ENCODE measurements around the gene MTHFD1L. TPM values are rescaled to one million over a fixed set of nuclear protein-coding genes. Genes with fewer than 3 reads are reported as not detected.
A peak's percentile ranks its signal among the peaks of the same experiment; 100 is the strongest.

MTHFD1L gene
- polyA plus RNA-seq, 2 of the 4 experiments (the other 2 are of a cell fraction), result 27.2 to 63.2 TPM

GRCh38 chr6:151004383-151005024 lies 139.0 kb downstream of the MTHFD1L start:
- peak overlapping the region; percentile 58 to 80; a peak in 5 of 6 replicates for H3K27ac ChIP-seq
- H3K4me3 ChIP-seq, result no peak overlapping the region
- peak; percentile 82 to 88 for ATAC-seq
- ChIA-PET POLR2A (interaction anchor here (1.1 to 1.5 kb wide), 2 partner anchors 63 to 330 kb away, joined by 3 read pairs; no protein-coding TSS in a partner anchor), CTCF (interaction anchor here (2.7 to 19.6 kb wide), 3 partner anchors 10 to 331 kb away, joined by 10 to 192 read pairs (median 12); no protein-coding TSS in a partner anchor)
- H3K4me2 ChIP-seq, result peak overlapping the region; percentile 69
- no peaks in the 10 kb centered on the region for H3K9me3 ChIP-seq
- TF ChIP-seq FOSL2 (IDR thresholded peaks at IDR 0.05) (peak; percentile 47; the same call in 1 of the 2 replicates), FOSL2 (CRISPR knock-in tag; IDR thresholded peaks at IDR 0.05) (peak; percentile 87), BCL3 (IDR thresholded peaks at IDR 0.05) (0 out of 3 replicates have a peak, but pooled peaks have one; percentile 34), GATA3 (IDR thresholded peaks at IDR 0.05; ENCODE audit: borderline replicate concordance) (peak; percentile 59; the same call in 1 of the 2 replicates), MAX (IDR thresholded peaks at IDR 0.05) (peak; percentile 50), HEYL (CRISPR knock-in tag; IDR thresholded peaks at IDR 0.05) (no peak), KDM5A (IDR thresholded peaks at IDR 0.05) (no peak), MAFK (IDR thresholded peaks at IDR 0.05; ENCODE audit: partially characterized antibody) (peak; percentile 86), ZSCAN20 (CRISPR knock-in tag; IDR thresholded peaks at IDR 0.05) (no peak), ATOH8 (CRISPR knock-in tag; IDR thresholded peaks at IDR 0.05; ENCODE audit: low read depth) (no peak), CEBPB (IDR thresholded peaks at IDR 0.05) (peak; percentile 91 to 98), CBX8 (IDR thresholded peaks at IDR 0.05) (no peak), JUN (IDR thresholded peaks at IDR 0.05) (peak in 1 of 2 experiments; percentile 55; a peak in 2 of 5 replicates), PBX3 (IDR thresholded peaks at IDR 0.05) (no peak), EP300 (IDR thresholded peaks at IDR 0.05) (peak; percentile 23 to 45; a peak in 2 of 5 replicates), HES2 (IDR thresholded peaks at IDR 0.05) (0 out of 2 replicates have a peak, but pooled peaks have one; percentile 29), USF2 (IDR thresholded peaks at IDR 0.05) (no peak), HOXA7 (CRISPR knock-in tag; IDR thresholded peaks at IDR 0.05) (no peak), JUNB (IDR thresholded peaks at IDR 0.05) (peak; percentile 78), CHD4 (IDR thresholded peaks at IDR 0.05; ENCODE audit: borderline replicate concordance) (no peak), FOXS1 (CRISPR knock-in tag; IDR thresholded peaks at IDR 0.05) (peak; percentile 43; the same call in 1 of the 2 replicates), NFE2L2 (conservative IDR thresholded peaks at IDR 0.05; ENCODE audit: low read length) (no peak)
- H3K4me1 ChIP-seq, result peaks cover 42% of the 10 kb centered on the region
- no peak for FAIRE-seq
- DNase-seq (ENCODE audit: low read depth in 1 of 2, low spot score in 1 of 2), result peak; percentile 30 to 75
- 16% methylated on average over 8 of the region's 8 CpGs for WGBS (ENCODE audit: missing lambda C conversion rate)

GRCh38 chr6:151005164-151005563 lies 139.7 kb downstream of the MTHFD1L start:
- Histone ChIP-seq H3K4me3 (no peak overlapping the region), H3K4me2 (peak overlapping the region; percentile 69), H3K4me1 (peaks cover 39% of the 10 kb centered on the region), H3K27ac (peak overlapping the region; percentile 41 to 60; a peak in 4 of 6 replicates), H3K9me3 (no peaks in the 10 kb centered on the region)
- WGBS (ENCODE audit: missing lambda C conversion rate), result 84% methylated on average over 6 of the region's 6 CpGs
- ChIA-PET POLR2A (interaction anchor here (1.1 to 1.5 kb wide), 2 partner anchors 63 to 330 kb away, joined by 3 read pairs; no protein-coding TSS in a partner anchor), CTCF (interaction anchor here (0.8 to 19.6 kb wide), 4 partner anchors 9 to 330 kb away, joined by 3 to 192 read pairs (median 11); no protein-coding TSS in a partner anchor)
- ATAC-seq (peak in 1 of 2 experiments; percentile 14; a peak in 2 of 6 replicates), FAIRE-seq (no peak), DNase-seq (ENCODE audit: low read depth in 1 of 2, low spot score in 1 of 2) (no peak)
- TF ChIP-seq FOSB (CRISPR knock-in tag; IDR thresholded peaks at IDR 0.05) (no peak), HOXA7 (CRISPR knock-in tag; IDR thresholded peaks at IDR 0.05) (no peak), JUNB (IDR thresholded peaks at IDR 0.05) (no peak), CHD2 (IDR thresholded peaks at IDR 0.05; ENCODE audit: low read length, partially characterized antibody) (no peak), HOXB13 (CRISPR knock-in tag; IDR thresholded peaks at IDR 0.05; ENCODE audit: low read depth) (no peak), PBX3 (IDR thresholded peaks at IDR 0.05) (no peak), BHLHE40 (IDR thresholded peaks at IDR 0.05; ENCODE audit: low read depth, low read length) (no peak), EHF (CRISPR knock-in tag; IDR thresholded peaks at IDR 0.05) (no peak), SMC3 (IDR thresholded peaks at IDR 0.05) (no peak), ELK1 (IDR thresholded peaks at IDR 0.05; ENCODE audit: low read depth, low read length) (no peak)
